Measurements from ENCODE around the gene VASH2. TPM values are rescaled to one million over a fixed set of nuclear protein-coding genes. Genes with fewer than 3 reads are reported as not detected.
"Not testable (repeated sequence)": the region's sequence is repeated elsewhere in the genome, so short reads cannot be mapped to it uniquely, and the experiment has no call there.

Gene VASH2
- total RNA-seq, result under 1 TPM; 0.21 to 0.22 TPM

- Mint-ChIP-seq H3K4me3 (peak within 1 kb of the TSS; percentile 71), H3K27me3 (peaks cover 54% of the 10 kb centered on the region), H3K4me1 (peaks cover 10% of the 10 kb centered on the region), H3K36me3 (no peaks in the 10 kb centered on the region), H3K9me3 (peaks cover 4% of the 10 kb centered on the region), H3K27ac (no peak within 1 kb of the TSS)
- DNase-seq, result peak; percentile 67
Measured at GRCh38 chr1:212950243-212951125, at the start of gene VASH2. Gene VASH2, plus strand, starts transcription at chr1:212950541. Its CDS starts 1,002 bp downstream, at chr1:212951543.

- Mint-ChIP-seq H3K9me3 (peaks cover 21% of the 10 kb centered on the region), H3K27me3 (no peaks in the 10 kb centered on the region), H3K4me1 (no peaks in the 10 kb centered on the region), H3K27ac (no peak overlapping the region), H3K36me3 (peaks cover 42% of the 10 kb centered on the region), H3K4me3 (no peak overlapping the region)
- no peak for DNase-seq
Measured at GRCh38 chr1:212901290-212901689, 49.1 kb upstream of the VASH2 start.

GRCh38 chr1:212902054-212902453, 48.3 kb upstream of the VASH2 start:
- peaks cover 21% of the 10 kb centered on the region for H3K9me3 Mint-ChIP-seq
- H3K4me3 Mint-ChIP-seq, result no peak overlapping the region
- peaks cover 40% of the 10 kb centered on the region for H3K36me3 Mint-ChIP-seq
- H3K4me1 Mint-ChIP-seq, result no peaks in the 10 kb centered on the region
- DNase-seq, result no peak
- H3K27ac Mint-ChIP-seq, result no peak overlapping the region
- no peaks in the 10 kb centered on the region for H3K27me3 Mint-ChIP-seq

GRCh38 chr1:212903664-212904063, 46.7 kb upstream of the VASH2 start:
- Mint-ChIP-seq H3K9me3 (peaks cover 19% of the 10 kb centered on the region), H3K36me3 (peaks cover 26% of the 10 kb centered on the region), H3K27me3 (no peaks in the 10 kb centered on the region), H3K4me1 (no peaks in the 10 kb centered on the region), H3K4me3 (no peak overlapping the region), H3K27ac (no peak overlapping the region)
- no peak for DNase-seq

GRCh38 chr1:212908071-212908470, 42.3 kb upstream of the VASH2 start:
- H3K4me1 Mint-ChIP-seq, H3K36me3 Mint-ChIP-seq, H3K27ac Mint-ChIP-seq, H3K9me3 Mint-ChIP-seq, DNase-seq, H3K4me3 Mint-ChIP-seq, H3K27me3 Mint-ChIP-seq: not testable (repeated sequence)

- Mint-ChIP-seq H3K27ac (no peak overlapping the region), H3K27me3 (no peaks in the 10 kb centered on the region), H3K36me3 (no peaks in the 10 kb centered on the region), H3K9me3 (peaks cover 2% of the 10 kb centered on the region), H3K4me3 (no peak overlapping the region), H3K4me1 (no peaks in the 10 kb centered on the region)
- DNase-seq, result no peak
Measured at GRCh38 chr1:212908971-212909370, 41.4 kb upstream of the VASH2 start.

GRCh38 chr1:212909652-212910063, 40.7 kb upstream of the VASH2 start:
- no peaks in the 10 kb centered on the region for H3K4me1 Mint-ChIP-seq
- DNase-seq, result no peak
- no peaks in the 10 kb centered on the region for H3K36me3 Mint-ChIP-seq
- no peaks in the 10 kb centered on the region for H3K27me3 Mint-ChIP-seq
- no peak overlapping the region for H3K27ac Mint-ChIP-seq
- no peak overlapping the region for H3K4me3 Mint-ChIP-seq
- H3K9me3 Mint-ChIP-seq, result no peaks in the 10 kb centered on the region

- not testable (repeated sequence) for H3K27ac Mint-ChIP-seq, H3K36me3 Mint-ChIP-seq, H3K4me3 Mint-ChIP-seq, H3K27me3 Mint-ChIP-seq, H3K4me1 Mint-ChIP-seq, DNase-seq, H3K9me3 Mint-ChIP-seq
Measured at GRCh38 chr1:212910213-212910612, 40.1 kb upstream of the VASH2 start.

GRCh38 chr1:212913638-212914037, 36.7 kb upstream of the VASH2 start:
- not testable (repeated sequence) for H3K27ac Mint-ChIP-seq, DNase-seq, H3K4me1 Mint-ChIP-seq, H3K9me3 Mint-ChIP-seq, H3K4me3 Mint-ChIP-seq, H3K36me3 Mint-ChIP-seq
- peaks cover 16% of the 10 kb centered on the region for H3K27me3 Mint-ChIP-seq

- not testable (repeated sequence) for H3K4me1 Mint-ChIP-seq, H3K36me3 Mint-ChIP-seq, DNase-seq, H3K27ac Mint-ChIP-seq, H3K9me3 Mint-ChIP-seq, H3K4me3 Mint-ChIP-seq
- H3K27me3 Mint-ChIP-seq, result peaks cover 16% of the 10 kb centered on the region
Measured at GRCh38 chr1:212914110-212914509, 36.2 kb upstream of the VASH2 start.

- Mint-ChIP-seq H3K4me1 (no peaks in the 10 kb centered on the region), H3K9me3 (no peaks in the 10 kb centered on the region), H3K36me3 (no peaks in the 10 kb centered on the region), H3K27me3 (peaks cover 16% of the 10 kb centered on the region), H3K4me3 (no peak overlapping the region), H3K27ac (no peak overlapping the region)
- no peak for DNase-seq
Measured at GRCh38 chr1:212914789-212915188, 35.6 kb upstream of the VASH2 start.

- Mint-ChIP-seq H3K27me3 (peaks cover 16% of the 10 kb centered on the region), H3K4me3 (no peak overlapping the region), H3K4me1 (no peaks in the 10 kb centered on the region), H3K27ac (no peak overlapping the region), H3K36me3 (no peaks in the 10 kb centered on the region), H3K9me3 (no peaks in the 10 kb centered on the region)
- DNase-seq, result no peak
Measured at GRCh38 chr1:212915245-212916091, 34.9 kb upstream of the VASH2 start.

- DNase-seq, result no peak
- Mint-ChIP-seq H3K27me3 (peaks cover 23% of the 10 kb centered on the region), H3K4me1 (no peaks in the 10 kb centered on the region), H3K27ac (no peak overlapping the region), H3K9me3 (no peaks in the 10 kb centered on the region), H3K4me3 (no peak overlapping the region), H3K36me3 (no peaks in the 10 kb centered on the region)
Measured at GRCh38 chr1:212916481-212917133, 33.7 kb upstream of the VASH2 start.

- no peaks in the 10 kb centered on the region for H3K4me1 Mint-ChIP-seq
- DNase-seq, result no peak
- no peaks in the 10 kb centered on the region for H3K36me3 Mint-ChIP-seq
- no peak overlapping the region for H3K4me3 Mint-ChIP-seq
- H3K27me3 Mint-ChIP-seq, result peaks cover 23% of the 10 kb centered on the region
- no peak overlapping the region for H3K27ac Mint-ChIP-seq
- no peaks in the 10 kb centered on the region for H3K9me3 Mint-ChIP-seq
Measured at GRCh38 chr1:212917134-212917485, 33.2 kb upstream of the VASH2 start.

- no peaks in the 10 kb centered on the region for H3K36me3 Mint-ChIP-seq
- H3K9me3 Mint-ChIP-seq, result no peaks in the 10 kb centered on the region
- no peak overlapping the region for H3K4me3 Mint-ChIP-seq
- no peak for DNase-seq
- peaks cover 23% of the 10 kb centered on the region for H3K27me3 Mint-ChIP-seq
- no peaks in the 10 kb centered on the region for H3K4me1 Mint-ChIP-seq
- no peak overlapping the region for H3K27ac Mint-ChIP-seq
Measured at GRCh38 chr1:212917858-212918257, 32.5 kb upstream of the VASH2 start.
